Measurements from ENCODE around the gene RASA1.
"Not testable (repeated sequence)": the region's sequence is repeated elsewhere in the genome, so short reads cannot be mapped to it uniquely, and the experiment has no call there.

The RASA1 gene

GRCh38 chr5:87267574-87268125, at the start of gene RASA1:
RASA1 (plus strand) TSS chr5:87267883; CDS start chr5:87268452, 569 bp downstream.
- peak; percentile 93 for DNase-seq

DNA sequence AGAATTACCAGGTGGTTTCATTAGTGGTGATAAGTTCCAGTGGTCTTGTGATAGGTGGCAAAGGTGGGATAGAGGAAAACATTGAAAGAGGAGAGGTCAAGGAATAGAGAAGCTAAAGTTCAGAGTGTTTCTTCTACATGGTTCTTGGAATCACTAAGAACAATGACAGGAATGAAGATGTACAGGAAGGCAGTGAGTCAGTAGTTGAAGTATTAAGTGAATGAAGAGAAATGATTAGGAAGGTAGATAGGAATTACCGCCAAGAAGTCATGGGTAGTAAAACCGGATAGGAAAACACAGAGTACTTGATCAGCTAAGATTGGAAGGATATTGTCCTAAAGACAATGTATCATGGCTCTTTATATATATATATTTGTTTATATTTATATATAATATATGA, 37.9 kb upstream of the RASA1 start:
- DNase-seq = no peak

GRCh38 chr5:87231037-87231808, 36.5 kb upstream of the RASA1 start:
- DNase-seq = no peak

DNA sequence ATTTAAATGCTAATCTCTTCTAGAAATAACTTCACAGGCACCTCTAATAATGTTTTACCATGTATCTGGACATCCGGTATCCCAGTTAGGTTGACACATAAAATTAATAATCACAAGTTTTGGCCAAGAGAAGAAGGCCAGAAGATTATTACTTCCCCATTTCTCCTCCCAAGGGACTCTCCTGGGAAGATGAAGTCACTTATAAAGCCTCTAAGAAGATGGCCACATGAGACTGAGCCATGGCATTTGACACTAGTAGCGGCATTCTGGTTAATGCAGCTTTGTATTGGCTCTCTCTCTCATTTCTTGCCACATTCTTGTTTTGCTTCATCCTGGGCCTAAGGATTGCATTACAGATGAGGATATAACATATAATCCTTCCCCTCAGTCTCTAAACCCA, 34.5 kb upstream of the RASA1 start:
- DNase-seq = no peak

- DNase-seq = no peak
Observed at GRCh38 chr5:87241555-87241954, 26.1 kb upstream of the RASA1 start.

- DNase-seq = no peak
Observed at GRCh38 chr5:87242242-87242641, 25.4 kb upstream of the RASA1 start.

- no peak for DNase-seq
Observed at GRCh38 chr5:87243161-87243844, 24.4 kb upstream of the RASA1 start.

- no peak for DNase-seq
Observed at GRCh38 chr5:87245451-87245850, 22.2 kb upstream of the RASA1 start.

GRCh38 chr5:87246061-87246460, 21.6 kb upstream of the RASA1 start:
- DNase-seq = no peak

DNA sequence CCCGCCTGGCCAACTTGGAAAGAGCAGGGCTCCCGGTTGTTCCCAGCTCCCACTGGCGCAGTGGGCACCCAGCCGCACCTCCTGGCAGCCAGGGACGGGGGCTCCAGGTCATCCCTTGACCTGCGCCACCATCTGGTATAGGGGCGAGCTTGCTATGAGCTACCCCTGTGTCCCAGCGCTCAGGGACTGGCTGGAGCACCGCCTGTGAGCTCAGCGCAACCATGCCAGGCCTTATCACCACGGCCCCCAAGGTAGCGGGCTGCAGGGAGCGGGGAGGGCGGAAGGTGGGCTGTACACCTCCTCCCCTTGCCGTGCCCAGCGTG, 15.4 kb upstream of the RASA1 start:
- DNase-seq = no peak

DNA sequence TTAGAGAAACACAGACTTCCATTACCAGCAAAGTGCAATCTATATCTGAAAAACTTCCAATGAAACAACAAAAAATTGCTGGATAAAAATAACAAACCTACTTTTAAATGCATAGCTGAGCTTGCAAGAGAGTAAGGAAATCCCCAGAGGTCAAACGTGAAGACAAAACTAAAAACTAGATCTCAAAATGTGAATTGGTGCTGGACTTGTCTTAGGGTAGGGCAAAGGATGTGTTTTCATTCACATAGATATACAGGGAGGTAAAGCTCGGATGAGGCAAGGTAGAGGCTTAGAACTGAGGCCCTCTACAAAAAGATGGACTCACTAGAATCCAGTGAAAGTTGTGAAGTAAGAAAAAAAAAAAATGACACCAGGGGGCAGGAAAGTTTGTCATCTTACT, 13.6 kb upstream of the RASA1 start:
- DNase-seq = no peak

GRCh38 chr5:87258507-87258906, 9.2 kb upstream of the RASA1 start:
- no peak for DNase-seq

- DNase-seq = no peak
Observed at GRCh38 chr5:87260604-87261192, 7.0 kb upstream of the RASA1 start.

GRCh38 chr5:87263498-87263897, 4.2 kb upstream of the RASA1 start:
- no peak for DNase-seq

- no peak for DNase-seq
Observed at GRCh38 chr5:87266914-87267573, 639 bp upstream of the RASA1 start.

DNA sequence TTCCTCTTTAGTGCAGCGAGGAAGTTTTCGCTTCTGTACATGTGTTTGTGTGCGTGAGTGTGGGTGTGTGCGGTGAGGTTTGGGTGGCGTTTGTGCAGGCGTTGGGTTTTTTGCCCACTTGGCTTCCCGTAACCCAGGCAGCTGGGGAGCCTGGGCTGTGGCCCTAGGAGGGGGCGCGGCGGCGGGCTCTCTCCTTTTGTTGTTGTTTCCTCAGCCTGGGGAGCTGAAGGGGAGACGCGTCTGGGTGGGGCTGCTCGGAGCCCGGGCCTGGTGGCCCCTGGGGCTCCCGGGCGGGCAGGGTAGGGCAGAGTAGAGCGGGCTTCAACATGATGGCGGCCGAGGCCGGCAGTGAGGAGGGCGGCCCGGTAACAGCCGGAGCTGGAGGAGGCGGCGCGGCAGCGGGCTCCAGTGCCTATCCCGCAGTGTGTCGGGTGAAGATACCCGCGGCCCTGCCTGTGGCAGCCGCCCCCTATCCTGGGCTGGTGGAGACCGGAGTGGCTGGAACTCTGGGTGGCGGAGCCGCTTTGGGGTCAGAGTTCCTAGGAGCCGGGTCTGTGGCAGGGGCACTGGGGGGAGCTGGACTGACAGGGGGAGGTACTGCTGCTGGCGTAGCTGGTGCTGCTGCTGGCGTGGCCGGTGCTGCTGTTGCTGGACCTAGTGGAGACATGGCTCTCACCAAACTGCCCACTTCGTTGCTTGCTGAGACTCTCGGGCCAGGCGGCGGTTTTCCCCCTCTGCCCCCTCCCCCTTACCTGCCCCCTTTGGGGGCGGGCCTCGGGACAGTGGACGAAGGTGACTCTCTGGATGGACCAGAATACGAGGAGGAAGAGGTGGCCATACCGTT, 665 bp downstream of the RASA1 start:
- DNase-seq = peak; percentile 65

DNA sequence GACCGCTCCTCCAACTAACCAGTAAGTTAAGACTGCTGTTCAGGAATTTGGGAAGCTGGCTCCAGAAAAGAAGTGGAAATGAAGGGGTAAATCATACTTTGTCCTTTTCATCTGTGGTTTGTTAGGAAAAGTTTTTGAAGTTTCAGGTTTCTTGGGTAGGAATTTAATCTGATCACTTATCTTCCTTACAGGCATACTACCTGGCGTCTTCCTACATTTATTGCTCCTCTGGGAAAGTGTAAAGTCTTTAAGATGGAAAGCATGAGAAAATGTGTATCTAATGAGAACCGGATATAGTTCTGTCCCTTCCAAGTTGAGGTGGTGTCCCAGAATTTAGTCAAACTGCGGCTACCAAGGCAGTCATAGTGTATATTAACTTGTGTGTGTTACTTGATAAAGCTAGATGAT, 1.3 kb downstream of the RASA1 start:
- DNase-seq = no peak

GRCh38 chr5:87270888-87271287, 3.2 kb downstream of the RASA1 start:
- DNase-seq = not testable (repeated sequence)

DNA sequence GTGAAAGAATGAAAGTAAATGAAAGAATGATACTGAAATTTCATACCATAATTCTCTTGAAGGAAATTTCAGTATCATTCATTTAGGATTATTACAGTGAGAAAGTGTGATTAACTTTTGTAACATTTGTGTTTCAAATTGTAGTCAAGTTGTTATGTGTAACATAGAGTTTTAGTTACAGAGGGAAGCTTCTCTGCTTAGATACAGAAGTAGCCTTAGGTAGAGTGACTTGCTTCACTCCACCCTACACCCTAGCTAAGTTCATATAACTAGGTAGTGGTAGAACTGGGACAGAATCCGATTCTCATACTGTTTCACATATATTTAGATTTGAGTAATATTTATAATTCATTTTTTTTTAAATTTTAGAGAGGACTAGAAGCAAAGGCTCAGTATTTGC, 9.0 kb downstream of the RASA1 start:
- no peak for DNase-seq

GRCh38 chr5:87277279-87277835, 9.7 kb downstream of the RASA1 start:
- DNase-seq = no peak

DNA sequence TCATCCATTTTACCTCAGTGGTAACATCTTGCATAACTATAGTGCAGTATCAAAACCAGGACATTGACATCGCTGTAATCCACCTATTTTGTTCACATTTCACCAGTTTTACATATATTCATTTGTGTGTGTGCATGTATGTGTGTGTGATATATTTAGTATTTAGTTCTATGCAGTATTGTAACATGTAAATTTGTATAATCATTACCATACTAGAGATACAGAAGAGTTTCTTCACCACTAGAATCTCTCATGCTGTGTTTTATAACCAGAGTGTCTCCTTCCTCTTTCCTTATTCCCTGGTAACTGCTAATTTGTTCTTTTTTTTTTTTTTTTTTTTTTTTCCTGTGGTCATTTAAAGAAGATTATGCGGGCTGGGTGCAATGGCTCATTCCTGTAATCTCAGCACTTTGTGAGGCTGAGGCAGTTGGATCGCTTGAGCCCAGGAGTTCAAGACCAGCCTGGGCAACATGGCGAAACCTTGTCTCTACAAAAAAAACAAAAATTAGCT, 11.0 kb downstream of the RASA1 start:
- no peak for DNase-seq

DNA sequence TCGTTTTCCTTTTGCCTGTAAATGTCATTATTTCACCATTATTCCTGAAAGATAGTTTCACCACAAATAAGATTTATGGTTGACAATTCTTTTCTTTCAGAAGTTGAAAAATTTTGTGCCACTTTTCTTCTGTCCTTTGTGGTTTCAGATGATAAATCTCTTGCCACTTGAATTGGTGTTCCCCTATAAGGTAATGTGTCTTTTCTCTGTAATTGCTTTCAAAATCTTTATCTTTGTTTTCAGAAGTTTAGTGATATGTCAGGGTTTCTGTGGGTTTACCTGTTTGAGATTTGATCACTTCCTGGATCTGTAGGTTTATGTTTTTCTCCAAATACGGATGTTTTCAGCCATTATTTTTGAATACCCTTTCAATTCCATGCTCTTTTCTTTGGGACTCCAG, 14.6 kb downstream of the RASA1 start:
- no peak for DNase-seq

Measured in NCI-H345 (cell line).